Small intestine (tissue), 7 donors: ENCODE results near the gene IRX4. TPM values are rescaled to one million over a fixed set of nuclear protein-coding genes. Genes with fewer than 3 reads are reported as not detected.

Source experiments
- DNase-seq, 2 donors: peaks; one replicate each; pipeline versions ENCODE4 v3.0.0 to v3.0.0-alpha.2; 2013
- FAIRE-seq: peaks from 2 replicates; lab custom pipeline; 2012; peaks lifted over from hg19 to GRCh38; lab: Jason Lieb, UNC
- H3K27ac ChIP-seq, 3 donors: one replicate each; pipeline ENCODE4 v1.5.1; 2013; ENCODE audit warnings: low read length in 2 of 3, mild to moderate bottlenecking in 2 of 3, control low read depth in 1 of 3, inconsistent platforms in 1 of 3, low read depth in 1 of 3, moderate library complexity in 1 of 3
- H3K27me3 ChIP-seq, 3 donors: one replicate each; pipeline ENCODE4 v1.6.1; 2013; ENCODE audit warnings: low read length in 3 of 3, inconsistent platforms in 1 of 3; ENCODE audit not compliant: control insufficient read depth in 3 of 3, insufficient read depth in 3 of 3
- H3K36me3 ChIP-seq, 3 donors: one replicate each; pipeline ENCODE4 v1.6.1; 2013; ENCODE audit warnings: low read length in 3 of 3, inconsistent platforms in 1 of 3, low read depth in 1 of 3, mild to moderate bottlenecking in 1 of 3, moderate library complexity in 1 of 3; ENCODE audit not compliant: control insufficient read depth in 3 of 3, insufficient read depth in 2 of 3
- H3K4me1 ChIP-seq, 3 donors: one replicate each; pipeline ENCODE4 v1.6.1; 2013; ENCODE audit warnings: low read length in 2 of 3, inconsistent platforms in 1 of 3, low read depth in 1 of 3, mild to moderate bottlenecking in 1 of 3, moderate library complexity in 1 of 3; ENCODE audit not compliant: control insufficient read depth in 3 of 3, insufficient read depth in 2 of 3
- H3K4me3 ChIP-seq, 3 donors: one replicate each; pipeline ENCODE4 v1.5.1; 2013; ENCODE audit warnings: low read length in 3 of 3, control low read depth in 1 of 3, inconsistent platforms in 1 of 3, low read depth in 1 of 3, mild to moderate bottlenecking in 1 of 3, moderate library complexity in 1 of 3
- H3K9me3 ChIP-seq, 2 donors: one replicate each; pipeline ENCODE4 v1.6.1; 2013; ENCODE audit warnings: low read depth in 1 of 2, low read length in 1 of 2; ENCODE audit not compliant: control insufficient read depth in 2 of 2, insufficient read depth in 1 of 2
- WGBS, 3 donors: extraction: QIAGEN DNeasy Blood & Tissue Kit; methylation state at CpG; one replicate each; pipeline ENCODE4 v1.1.7; 2013; 5-methylcytosine and 5-hydroxymethylcytosine counted together
- polyA plus RNA-seq, 4 donors: library from polyadenylated mRNA; stranded (reverse) in 3 of 4; unstranded in 1 of 4; fragments of 200-250 nt in 3 of 4; fragments of 120-200 nt in 1 of 4; gene quantifications; one replicate each; pipeline versions ENCODE4 v1.2.1 to v1.2.3, GENCODE V29; 2013
- donor health status: healthy with polysubstance abuse.
- donor health status: control.
- donor health status: control.
- donor health status: Bipolar disorder and iron deficiency.
- donor health status: healthy.

Gene IRX4
- polyA plus RNA-seq, 4 donors: 0.03 TPM; not detected in 3

GRCh38 chr5:1897816-1898450, 15.2 kb upstream of the IRX4 start:
- Histone ChIP-seq H3K36me3 (no peaks in the 10 kb centered on the region), H3K4me1 (no peaks in the 10 kb centered on the region), H3K4me3 (no peak overlapping the region), H3K9me3 (peaks cover 0 to 6% of the 10 kb centered on the region in 2 donors), H3K27me3 (peaks cover 0 to 16% (median 10%) of the 10 kb centered on the region in 3 donors), H3K27ac (no peak overlapping the region)
- DNase-seq (no peak), FAIRE-seq (no peak)
- WGBS, 3 donors: 81 to 87% (median 85%) methylated on average over 18 of the region's 18 CpGs

GRCh38 chr5:1897386-1897785, 14.7 kb upstream of the IRX4 start:
- WGBS, 3 donors: 65 to 75% (median 67%) methylated on average over 11 of the region's 11 CpGs
- H3K36me3 ChIP-seq: no peaks in the 10 kb centered on the region
- H3K27ac ChIP-seq: no peak overlapping the region
- H3K4me1 ChIP-seq: no peaks in the 10 kb centered on the region
- H3K4me3 ChIP-seq: no peak overlapping the region
- FAIRE-seq (no peak), DNase-seq (no peak)
- H3K9me3 ChIP-seq: peaks cover 0 to 6% of the 10 kb centered on the region in 2 donors
- peaks cover 0 to 16% (median 10%) of the 10 kb centered on the region in 3 donors for H3K27me3 ChIP-seq

GRCh38 chr5:1896602-1897376, 14.1 kb upstream of the IRX4 start:
- DNase-seq: no peak
- 51 to 79% (median 62%) methylated on average over 21 of the region's 21 CpGs for WGBS, 3 donors
- H3K36me3 ChIP-seq: no peaks in the 10 kb centered on the region
- H3K27me3 ChIP-seq: peaks cover 0 to 15% (median 10%) of the 10 kb centered on the region in 3 donors
- no peak for FAIRE-seq
- H3K9me3 ChIP-seq: peaks cover 0 to 6% of the 10 kb centered on the region in 2 donors
- no peak overlapping the region for H3K27ac ChIP-seq
- H3K4me3 ChIP-seq: no peak overlapping the region
- no peaks in the 10 kb centered on the region for H3K4me1 ChIP-seq

GRCh38 chr5:1895739-1896420, 13.2 kb upstream of the IRX4 start:
- WGBS, 3 donors: 76 to 84% (median 82%) methylated on average over 15 of the region's 15 CpGs
- Histone ChIP-seq H3K36me3 (no peaks in the 10 kb centered on the region), H3K27ac (no peak overlapping the region), H3K27me3 (peaks cover 0 to 18% (median 10%) of the 10 kb centered on the region in 3 donors), H3K4me3 (no peak overlapping the region), H3K4me1 (no peaks in the 10 kb centered on the region), H3K9me3 (no peaks in the 10 kb centered on the region)
- FAIRE-seq: no peak
- DNase-seq: no peak

- FAIRE-seq (no peak), DNase-seq (no peak)
- H3K27ac ChIP-seq: no peak overlapping the region
- H3K4me1 ChIP-seq: no peaks in the 10 kb centered on the region
- H3K9me3 ChIP-seq: no peaks in the 10 kb centered on the region
- 53 to 63% (median 59%) methylated on average over 8 of the region's 8 CpGs for WGBS, 3 donors
- peaks cover 0 to 31% (median 14%) of the 10 kb centered on the region in 3 donors for H3K27me3 ChIP-seq
- H3K4me3 ChIP-seq: no peak overlapping the region
- H3K36me3 ChIP-seq: no peaks in the 10 kb centered on the region
These were observed 11.5 kb upstream of the IRX4 start for GRCh38 chr5:1894243-1894642.

GRCh38 chr5:1893754-1894153, 11.0 kb upstream of the IRX4 start:
- WGBS, 3 donors: 75 to 80% (median 80%) methylated on average over 10 of the region's 10 CpGs

GRCh38 chr5:1892685-1893445, 10.1 kb upstream of the IRX4 start:
- no peaks in the 10 kb centered on the region for H3K9me3 ChIP-seq
- FAIRE-seq (no peak), DNase-seq (no peak)
- no peaks in the 10 kb centered on the region for H3K36me3 ChIP-seq
- peaks cover 4 to 42% (median 19%) of the 10 kb centered on the region in 3 donors for H3K27me3 ChIP-seq
- 84 to 88% (median 88%) methylated on average over 22 of the region's 22 CpGs for WGBS, 3 donors
- no peak overlapping the region for H3K4me3 ChIP-seq
- no peaks in the 10 kb centered on the region for H3K4me1 ChIP-seq
- H3K27ac ChIP-seq: no peak overlapping the region

More at GRCh38 chr5:1893754-1894153, 11.0 kb upstream of the IRX4 start:
- H3K4me1 ChIP-seq: no peaks in the 10 kb centered on the region
- H3K27ac ChIP-seq: no peak overlapping the region
- no peak for FAIRE-seq
- no peak for DNase-seq
- no peaks in the 10 kb centered on the region for H3K36me3 ChIP-seq
- peaks cover 0 to 36% (median 16%) of the 10 kb centered on the region in 3 donors for H3K27me3 ChIP-seq
- no peaks in the 10 kb centered on the region for H3K9me3 ChIP-seq
- H3K4me3 ChIP-seq: no peak overlapping the region

- Histone ChIP-seq H3K4me1 (no peaks in the 10 kb centered on the region), H3K27me3 (peaks cover 7 to 48% (median 18%) of the 10 kb centered on the region in 3 donors), H3K36me3 (no peaks in the 10 kb centered on the region), H3K4me3 (no peak overlapping the region), H3K27ac (no peak overlapping the region), H3K9me3 (no peaks in the 10 kb centered on the region)
- WGBS, 3 donors: 66 to 72% (median 68%) methylated on average over 9 of the region's 9 CpGs
- FAIRE-seq: no peak
- DNase-seq: no peak
These were observed 9.5 kb upstream of the IRX4 start for GRCh38 chr5:1892211-1892610.
